Amniotic stem cell (primary cell): ENCODE measurements around the gene NELL1.
"Not testable (repeated sequence)": the region's sequence is repeated elsewhere in the genome, so short reads cannot be mapped to it uniquely, and the experiment has no call there.

Source experiments
- DNase-seq: peaks from one replicate; lab custom pipeline; 2025; lab: John Stamatoyannopoulos, UW

Gene NELL1

DNA sequence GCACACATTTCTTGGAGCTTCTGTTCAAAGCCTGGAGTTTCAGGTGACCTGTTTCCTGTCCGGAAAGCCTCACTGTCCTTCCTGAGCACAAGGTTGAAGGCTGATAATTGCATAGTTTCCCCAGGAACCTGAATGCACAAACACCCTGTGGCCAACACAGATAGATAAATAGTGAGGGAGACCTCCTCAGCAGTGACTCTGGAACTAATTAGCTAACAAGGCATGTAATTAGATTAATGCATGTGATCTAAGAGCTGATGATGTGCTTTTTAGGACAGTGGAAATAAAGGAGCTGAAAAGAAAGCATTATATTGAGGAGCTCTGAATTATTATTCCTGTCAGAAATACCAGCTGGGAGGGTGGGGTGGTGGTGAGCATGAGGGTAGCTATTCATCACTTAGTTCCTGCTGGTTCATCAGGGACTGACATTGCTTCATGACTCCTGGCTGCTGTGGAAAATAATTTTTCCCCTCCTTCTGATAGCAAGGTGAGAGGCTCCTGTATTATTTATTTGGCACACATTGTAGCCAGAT is 101.1 kb downstream of the NELL1 start:
- DNase-seq: no peak

DNA sequence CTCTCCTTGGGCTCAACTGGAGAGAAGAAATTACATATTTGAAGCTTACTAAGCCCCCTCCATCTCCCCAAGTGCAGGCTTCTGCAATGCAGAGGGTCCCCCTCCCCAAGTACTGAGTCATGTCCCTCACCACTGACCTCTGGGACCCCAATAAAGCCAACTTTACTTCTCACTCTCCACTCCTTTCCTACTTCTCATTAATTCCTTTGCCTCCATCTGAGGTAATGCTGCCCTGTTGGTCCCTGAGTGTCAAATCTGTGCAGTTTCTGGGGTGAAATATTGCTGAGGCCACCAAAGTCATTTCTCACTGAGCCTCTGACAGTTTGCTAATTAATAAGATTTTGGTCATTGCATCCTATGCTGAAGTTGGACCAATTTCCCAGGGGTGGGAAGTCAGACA is 101.6 kb downstream of the NELL1 start:
- DNase-seq: no peak

- DNase-seq: no peak
Measured at GRCh38 chr11:20771681-20772080, 102.3 kb downstream of the NELL1 start.

- no peak for DNase-seq
Measured at GRCh38 chr11:20775331-20775730, 105.9 kb downstream of the NELL1 start.

GRCh38 chr11:20782775-20783174 is 113.4 kb downstream of the NELL1 start:
- DNase-seq: no peak

DNA sequence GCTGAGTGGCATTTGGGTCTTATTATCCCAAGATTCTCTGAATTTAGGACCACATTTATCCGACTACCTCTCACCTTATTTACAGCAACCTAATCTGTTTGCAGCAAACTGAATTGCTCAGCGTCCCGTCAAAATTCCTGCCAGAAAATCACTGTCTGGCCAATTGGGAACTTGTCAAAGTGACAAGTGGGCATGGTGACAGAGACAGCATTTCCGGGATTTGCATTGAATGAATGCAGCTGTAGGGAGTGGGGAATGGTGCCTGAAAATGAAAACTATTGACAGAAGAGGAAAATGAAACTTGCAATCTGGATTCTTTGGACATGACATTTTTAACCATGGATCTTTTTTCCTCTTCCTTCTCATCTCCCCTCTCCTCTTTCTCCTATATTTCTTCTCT is 113.8 kb downstream of the NELL1 start:
- DNase-seq: no peak

DNA sequence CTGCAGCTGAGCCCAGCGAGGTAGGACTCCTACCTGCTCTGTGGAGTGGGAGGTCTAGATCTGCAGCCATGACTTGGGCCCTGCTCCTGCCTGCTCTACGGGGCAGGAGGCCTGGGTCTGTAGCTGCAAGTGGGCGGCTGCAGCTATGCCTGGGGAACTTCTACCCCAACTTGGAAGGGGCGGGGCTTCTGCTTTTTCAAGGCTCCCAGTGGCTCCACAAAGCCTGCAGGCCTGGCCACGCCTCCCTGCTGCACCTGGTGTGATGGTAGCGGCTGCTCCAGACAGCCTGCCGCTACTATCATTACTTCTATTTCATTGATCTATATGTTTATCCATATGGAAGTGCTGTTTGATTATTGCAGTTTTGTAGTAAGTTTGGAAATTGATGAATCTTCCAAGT is 121.2 kb downstream of the NELL1 start:
- DNase-seq: no peak

DNA sequence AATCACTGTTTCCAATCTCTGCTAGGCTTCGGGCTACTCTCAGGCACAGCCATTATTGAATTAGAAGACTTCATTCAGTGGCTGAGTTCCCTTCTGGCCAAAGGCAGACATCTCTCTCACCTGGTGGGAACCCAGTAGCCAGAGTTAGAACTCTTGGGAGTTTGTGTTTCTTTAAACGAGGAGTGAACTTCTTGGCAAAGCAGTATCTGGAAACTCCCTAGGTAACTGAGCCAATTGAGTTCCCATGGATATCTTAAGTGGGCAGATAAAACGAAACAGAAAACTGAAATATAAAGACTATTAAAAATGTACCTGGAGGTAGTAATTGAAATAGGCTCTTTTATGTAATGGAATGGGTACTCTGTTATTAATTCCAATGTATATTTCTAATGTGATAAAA is 125.6 kb downstream of the NELL1 start:
- DNase-seq: no peak

DNA sequence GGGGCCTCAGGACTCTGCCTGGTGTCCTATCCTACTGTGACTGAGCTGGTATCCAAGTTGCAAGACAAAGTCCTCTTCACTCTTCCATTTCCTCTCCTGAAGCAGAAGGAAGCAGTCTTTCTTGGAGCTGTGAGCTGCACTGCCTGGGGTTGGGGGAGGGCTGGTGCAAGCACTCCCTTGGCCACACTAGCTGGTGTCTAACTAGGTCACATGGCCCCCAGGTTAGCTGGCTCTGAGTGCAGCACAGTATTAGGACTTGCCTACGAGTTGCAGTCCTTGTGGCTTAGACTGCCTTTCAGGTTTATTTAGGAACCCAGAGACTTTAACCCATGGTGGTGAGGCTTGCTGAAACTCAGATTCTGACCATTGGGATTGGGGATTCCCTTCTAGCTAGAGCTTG is 138.9 kb downstream of the NELL1 start:
- no peak for DNase-seq

GRCh38 chr11:20821046-20821445 is 151.7 kb downstream of the NELL1 start:
- no peak for DNase-seq

GRCh38 chr11:20821470-20821869 is 152.1 kb downstream of the NELL1 start:
- no peak for DNase-seq

DNA sequence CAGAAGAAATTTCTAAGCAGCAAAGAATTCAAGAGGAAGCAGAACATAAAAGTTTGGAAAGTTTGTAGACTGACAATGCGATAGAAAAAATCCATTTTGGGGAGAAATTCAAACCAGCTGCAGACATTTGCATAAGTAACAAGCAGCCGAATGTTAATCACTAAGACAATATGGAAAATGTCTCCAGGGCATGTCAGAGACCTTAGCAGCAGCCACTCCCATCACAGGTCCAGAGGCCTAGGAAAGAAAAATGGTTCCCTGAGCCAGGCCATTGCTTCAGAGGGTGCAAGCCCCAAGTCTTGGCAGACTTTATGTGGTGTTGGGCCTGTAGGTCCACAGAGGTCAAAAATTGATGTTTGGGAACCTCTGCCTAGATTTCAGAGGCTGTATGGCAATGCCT is 155.4 kb downstream of the NELL1 start:
- DNase-seq: no peak

DNA sequence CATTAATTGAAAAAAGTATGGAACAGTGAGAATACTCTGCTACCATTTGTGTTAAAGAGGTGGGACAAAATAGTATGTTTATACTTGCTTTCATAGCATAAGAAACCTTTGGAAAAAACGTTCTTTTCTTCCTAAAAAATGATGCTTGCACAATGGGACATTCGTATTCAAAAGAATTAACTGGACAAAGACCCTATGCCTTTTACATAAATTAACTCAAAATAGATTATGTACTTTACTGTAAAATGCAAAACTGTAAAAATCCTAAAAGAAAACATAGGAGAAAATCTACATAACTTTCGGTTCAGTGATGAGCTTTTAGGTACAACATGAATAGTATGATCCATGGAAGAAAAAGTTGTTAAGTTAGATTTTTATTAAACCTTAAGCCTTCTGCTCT is 166.2 kb downstream of the NELL1 start:
- DNase-seq: no peak

- DNase-seq: no peak
Measured at GRCh38 chr11:20839231-20839630, 169.8 kb downstream of the NELL1 start.

- DNase-seq: no peak
Measured at GRCh38 chr11:20840341-20840740, 171.0 kb downstream of the NELL1 start.

DNA sequence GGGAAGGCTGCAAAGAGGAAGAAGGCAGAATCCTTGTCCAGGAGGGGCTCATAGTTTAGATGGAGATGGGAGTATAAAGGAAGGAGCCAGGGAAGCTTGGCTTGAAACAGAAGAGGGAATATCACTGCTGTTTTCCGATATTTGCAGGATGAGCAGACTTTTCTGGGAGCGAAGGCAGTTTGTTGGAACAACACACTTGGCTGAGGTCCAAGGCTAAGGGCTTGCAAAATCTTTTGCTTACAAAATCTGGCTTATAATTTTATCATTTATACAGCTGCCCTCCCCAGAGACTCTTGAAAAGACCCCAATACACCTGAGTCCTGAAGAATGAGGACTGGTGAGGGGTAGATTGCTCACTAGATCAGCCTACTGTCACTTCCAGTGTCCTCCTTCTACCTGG is 174.8 kb downstream of the NELL1 start:
- DNase-seq: no peak

- no peak for DNase-seq
Measured at GRCh38 chr11:20844630-20845029, 175.2 kb downstream of the NELL1 start.

DNA sequence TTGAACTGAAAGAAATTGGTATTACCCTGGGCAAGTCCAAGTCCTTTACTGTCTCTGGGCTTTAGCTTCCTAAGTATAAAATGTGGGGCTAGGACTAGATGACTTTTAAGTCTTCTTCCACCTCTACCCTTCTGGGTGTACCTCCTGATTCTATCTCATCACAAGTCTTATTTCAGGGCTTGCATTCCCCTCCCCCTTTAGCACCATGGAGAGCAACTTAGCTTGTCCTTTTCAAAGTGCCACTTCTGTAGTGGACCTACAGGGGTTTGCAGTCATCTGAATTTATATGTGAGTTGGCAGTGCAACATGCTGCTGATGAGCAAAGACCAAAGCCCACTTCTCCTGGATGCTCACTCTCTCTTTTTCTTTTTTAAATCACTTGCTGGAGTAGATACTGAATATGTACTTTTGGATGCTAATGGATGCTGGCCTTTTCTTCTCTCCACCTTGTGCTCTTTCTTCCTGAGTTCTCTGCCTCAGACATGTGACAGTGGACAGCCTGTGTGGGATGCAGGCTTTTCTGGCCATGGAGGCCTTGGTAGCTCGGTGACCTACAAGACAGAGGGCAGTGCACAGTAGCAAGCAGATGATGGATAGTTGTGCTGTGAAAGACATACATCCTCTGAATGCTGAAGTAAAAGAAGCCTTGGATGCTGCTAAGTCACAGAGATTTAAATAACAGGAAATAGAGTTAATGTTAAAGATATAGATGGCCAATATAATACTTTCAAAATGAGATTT is 185.0 kb downstream of the NELL1 start:
- no peak for DNase-seq

- no peak for DNase-seq
Measured at GRCh38 chr11:20861322-20861721, 191.9 kb downstream of the NELL1 start.

DNA sequence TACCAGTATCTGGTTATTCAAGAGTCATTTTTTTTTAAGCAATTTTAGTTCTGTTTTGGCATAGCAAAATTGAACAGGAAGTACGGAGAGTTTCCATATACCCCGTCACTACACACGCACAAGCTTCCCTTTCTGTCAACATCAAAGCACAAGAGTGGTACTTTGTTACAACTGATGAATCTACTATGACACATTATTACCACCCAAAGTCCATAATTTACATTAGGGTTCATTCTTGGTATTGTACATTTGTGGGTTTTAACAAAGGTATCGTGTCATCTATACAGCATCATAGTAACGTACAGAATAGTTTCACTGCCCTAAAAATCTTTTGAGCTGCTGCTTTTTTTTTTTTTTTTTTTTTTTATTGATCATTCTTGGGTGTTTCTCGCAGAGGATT is 192.9 kb downstream of the NELL1 start:
- DNase-seq: not testable (repeated sequence)

DNA sequence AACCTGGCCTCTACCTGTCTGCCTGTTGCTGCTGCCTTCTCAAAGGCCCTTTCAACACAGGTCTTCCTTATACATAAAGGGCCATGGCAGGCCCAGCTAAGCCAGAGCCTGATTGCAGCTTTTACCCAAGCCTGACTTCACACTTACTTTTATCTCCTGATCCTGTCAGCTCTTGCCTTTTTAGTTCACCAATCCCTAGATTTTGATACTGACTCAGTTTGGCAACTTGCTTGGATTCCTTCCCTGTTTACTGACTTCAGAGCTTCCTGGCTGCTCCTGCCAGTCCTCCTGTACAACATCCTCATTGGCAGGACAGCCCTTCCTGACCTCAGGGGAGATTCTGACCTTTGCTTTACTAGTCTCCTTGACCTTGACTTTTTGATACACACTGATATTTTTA is 195.2 kb downstream of the NELL1 start:
- no peak for DNase-seq

GRCh38 chr11:20865161-20865560 is 195.8 kb downstream of the NELL1 start:
- no peak for DNase-seq

DNA sequence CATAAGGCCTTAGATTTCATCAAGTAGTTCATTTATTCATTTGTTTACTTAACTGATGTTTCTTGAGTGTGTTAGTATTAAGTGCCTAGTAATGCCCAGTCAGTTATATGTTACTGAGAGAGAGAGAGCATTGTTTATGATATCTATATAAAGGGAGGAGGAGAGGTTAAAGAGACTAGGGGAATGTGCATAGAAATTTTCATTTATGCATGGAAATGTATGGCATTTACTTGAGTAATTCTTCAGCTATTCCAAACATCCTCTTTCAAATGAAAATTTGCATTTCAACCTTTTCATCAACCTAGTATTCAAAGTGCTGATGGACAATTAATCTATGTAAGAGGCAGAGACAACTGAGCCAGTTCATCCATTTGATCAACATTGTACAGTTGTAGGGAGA is 199.7 kb downstream of the NELL1 start:
- DNase-seq: no peak

- DNase-seq: no peak
Measured at GRCh38 chr11:20873054-20873453, 203.7 kb downstream of the NELL1 start.
